GM06990 (cell line): ENCODE measurements around the gene PANK2.

Experiments used
- DNase-seq: peaks from one replicate; pipeline ENCODE4 v3.0.0-alpha.2; 2011; ENCODE audit not compliant: insufficient read length; ENCODE audit errors: extremely low read depth
- H3K27me3 ChIP-seq: replicated peaks from 2 replicates; pipeline ENCODE4 v1.6.0; 2011; ENCODE audit warnings: low read length; ENCODE audit not compliant: control insufficient read depth, insufficient read depth
- H3K36me3 ChIP-seq: 2 replicates; pipeline ENCODE4 v1.5.1; 2011; ENCODE audit warnings: low read length; ENCODE audit not compliant: control insufficient read depth, insufficient read depth
- H3K4me3 ChIP-seq: replicated peaks from 2 replicates; pipeline ENCODE4 v1.5.1; 2011; ENCODE audit warnings: low read depth, mild to moderate bottlenecking, control low read depth, low read length
- CTCF ChIP-seq: IDR thresholded peaks from 2 replicates; pipeline ENCODE4 v1.5.1; 2011; ENCODE audit warnings: low read length, control low read depth, mild to moderate bottlenecking, inconsistent platforms; ENCODE audit not compliant: insufficient read depth, poor library complexity, severe bottlenecking

PANK2 gene

GRCh38 chr20:3865887-3866407 is 23.2 kb upstream of the PANK2 start:
- Histone ChIP-seq H3K4me3 (no peak overlapping the region), H3K36me3 (peaks cover 58% of the 10 kb centered on the region), H3K27me3 (no peaks in the 10 kb centered on the region)
- no peak for DNase-seq
- no peak for TF ChIP-seq CTCF

GRCh38 chr20:3866464-3866863 is 22.7 kb upstream of the PANK2 start:
- peaks cover 55% of the 10 kb centered on the region for H3K36me3 ChIP-seq

GRCh38 chr20:3867802-3868201 is 21.4 kb upstream of the PANK2 start:
- Histone ChIP-seq H3K4me3 (no peak overlapping the region), H3K27me3 (no peaks in the 10 kb centered on the region), H3K36me3 (peaks cover 47% of the 10 kb centered on the region)
- no peak for TF ChIP-seq CTCF
- no peak for DNase-seq

More at GRCh38 chr20:3866464-3866863, 22.7 kb upstream of the PANK2 start:
- DNase-seq = no peak
- Histone ChIP-seq H3K27me3 (no peaks in the 10 kb centered on the region), H3K4me3 (no peak overlapping the region)
- TF ChIP-seq CTCF = no peak

- no peaks in the 10 kb centered on the region for H3K27me3 ChIP-seq
- no peak overlapping the region for H3K4me3 ChIP-seq
- TF ChIP-seq CTCF = no peak
- DNase-seq = no peak
- peaks cover 33% of the 10 kb centered on the region for H3K36me3 ChIP-seq
Observed at GRCh38 chr20:3869839-3870634, 19.1 kb upstream of the PANK2 start.

GRCh38 chr20:3871550-3872265 is 17.5 kb upstream of the PANK2 start:
- Histone ChIP-seq H3K27me3 (no peaks in the 10 kb centered on the region), H3K36me3 (peaks cover 19% of the 10 kb centered on the region), H3K4me3 (no peak overlapping the region)
- TF ChIP-seq CTCF = no peak
- no peak for DNase-seq
